Activated CD8-positive, alpha-beta memory T cell treated with anti-CD3 and anti-CD28 coated beads, Interleukin-2, amount 50 U/mL, for 48 hours (primary cell): ENCODE results near the gene B3GALT2.

ENCODE experiments used
- DNase-seq: peaks from one replicate; pipeline ENCODE4 v3.0.0-alpha.2; 2020

The B3GALT2 gene

GRCh38 chr1:193181536-193181935, 4.9 kb downstream of the B3GALT2 start:
- DNase-seq = no peak

GRCh38 chr1:193179094-193179493, 7.3 kb downstream of the B3GALT2 start:
- DNase-seq = no peak

GRCh38 chr1:193176788-193177187, 9.6 kb downstream of the B3GALT2 start:
- DNase-seq = no peak

GRCh38 chr1:193176113-193176512, 10.3 kb downstream of the B3GALT2 start:
- DNase-seq = no peak

GRCh38 chr1:193157360-193157759, 29.1 kb downstream of the B3GALT2 start:
- DNase-seq = no peak

- DNase-seq = no peak
Observed at GRCh38 chr1:193156822-193157142, 29.6 kb downstream of the B3GALT2 start.

- no peak for DNase-seq
Observed at GRCh38 chr1:193156117-193156821, 30.1 kb downstream of the B3GALT2 start.

GRCh38 chr1:193144999-193145398, 41.4 kb downstream of the B3GALT2 start:
- no peak for DNase-seq

- no peak for DNase-seq
Observed at GRCh38 chr1:193144361-193144938, 42.0 kb downstream of the B3GALT2 start.

- DNase-seq = no peak
Observed at GRCh38 chr1:193143285-193143684, 43.1 kb downstream of the B3GALT2 start.

- no peak for DNase-seq
Observed at GRCh38 chr1:193142409-193142808, 44.0 kb downstream of the B3GALT2 start.

- no peak for DNase-seq
Observed at GRCh38 chr1:193141804-193142203, 44.6 kb downstream of the B3GALT2 start.

- no peak for DNase-seq
Observed at GRCh38 chr1:193140254-193140653, 46.2 kb downstream of the B3GALT2 start.

GRCh38 chr1:193131266-193131860, 55.0 kb downstream of the B3GALT2 start:
- DNase-seq = no peak
